Tibial artery (tissue), 4 donors: ENCODE data around the gene CALHM1.

Source experiments
- DNase-seq, 2 donors: peaks; one replicate each; pipeline ENCODE4 v3.0.0-alpha.2; 2019
- H3K27ac ChIP-seq, 2 donors: fragments of 200-600 bp; sonication (generic) in 1 of 2; 1 replicate in 1 of 2; 2 replicates in 1 of 2; pipeline ENCODE4 v1.5.1; 2018 to 2019; ENCODE audit warnings: mild to moderate bottlenecking in 1 of 2
- H3K27me3 ChIP-seq, 2 donors: fragments of 200-600 bp; sonication (generic) in 1 of 2; one replicate each; pipeline versions ENCODE4 v1.5.1 to v1.6.0; 2016 to 2019
- H3K36me3 ChIP-seq, 3 donors: fragments of 200-600 bp; sonication (generic) in 2 of 3; one replicate each; pipeline ENCODE4 v1.5.1; 2016 to 2019; ENCODE audit warnings: mild to moderate bottlenecking in 2 of 3
- H3K4me1 ChIP-seq, 4 donors: fragments of 200-600 bp; sonication (generic) in 2 of 4; 1 replicate in 3 of 4; 2 replicates in 1 of 4; pipeline ENCODE4 v1.5.1; 2016 to 2019
- H3K4me3 ChIP-seq, 2 donors: fragments of 200-600 bp; sonication (generic) in 1 of 2; 1 replicate in 1 of 2; 2 replicates in 1 of 2; pipeline ENCODE4 v1.5.1; 2018 to 2019; ENCODE audit warnings: mild to moderate bottlenecking in 2 of 2
- H3K9me3 ChIP-seq, 3 donors: fragments of 200-600 bp; sonication (generic) in 1 of 3; one replicate each; pipeline ENCODE4 v1.5.1; 2016 to 2019
- intact Hi-C: fragments of 100-400 bp; cut with DNase I; formaldehyde crosslinking; loops from one replicate; pipeline ENCODE4 v1.15.0; 2023; ENCODE audit warnings: low total_unique reads
- TF ChIP-seq, protein P1 (sequence below), 2 experiments: fragments of 200-600 bp in 1 of 2; fragments of 450-650 bp in 1 of 2; IDR thresholded peaks; one replicate each; pipeline ENCODE4 v1.5.1; 2017 to 2019; ENCODE audit warnings: antibody characterized with exemption in 2 of 2, mild to moderate bottlenecking in 1 of 2, moderate library complexity in 1 of 2

CALHM1 gene

DNA sequence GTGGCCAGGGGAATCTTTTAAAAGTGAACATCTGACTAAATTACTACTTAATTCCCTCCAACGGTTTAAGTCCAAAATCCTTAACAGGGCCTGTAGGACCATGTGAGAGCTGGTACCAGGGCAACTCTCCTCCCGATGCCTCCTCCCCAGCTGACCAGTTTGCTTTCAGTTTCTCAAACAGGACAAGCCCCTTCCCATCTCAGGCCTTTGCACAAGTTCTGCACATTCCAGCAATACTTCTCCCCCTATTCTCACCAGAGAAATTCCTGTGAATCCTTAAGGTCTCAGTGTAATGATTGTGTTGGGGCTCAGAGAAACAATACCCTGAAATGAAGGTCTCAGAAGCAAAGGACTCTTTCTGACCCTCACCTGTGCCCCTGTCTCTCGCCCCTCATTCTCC is 8.0 kb upstream of the CALHM1 start:
- Histone ChIP-seq H3K27ac (no peak overlapping the region), H3K9me3 (no peaks in the 10 kb centered on the region), H3K36me3 (no peaks in the 10 kb centered on the region), H3K27me3 (peaks cover 0 to 2% of the 10 kb centered on the region in 2 donors), H3K4me3 (no peak overlapping the region), H3K4me1 (no peaks in the 10 kb centered on the region)
- DNase-seq, result no peak
- TF ChIP-seq, protein P1, sequence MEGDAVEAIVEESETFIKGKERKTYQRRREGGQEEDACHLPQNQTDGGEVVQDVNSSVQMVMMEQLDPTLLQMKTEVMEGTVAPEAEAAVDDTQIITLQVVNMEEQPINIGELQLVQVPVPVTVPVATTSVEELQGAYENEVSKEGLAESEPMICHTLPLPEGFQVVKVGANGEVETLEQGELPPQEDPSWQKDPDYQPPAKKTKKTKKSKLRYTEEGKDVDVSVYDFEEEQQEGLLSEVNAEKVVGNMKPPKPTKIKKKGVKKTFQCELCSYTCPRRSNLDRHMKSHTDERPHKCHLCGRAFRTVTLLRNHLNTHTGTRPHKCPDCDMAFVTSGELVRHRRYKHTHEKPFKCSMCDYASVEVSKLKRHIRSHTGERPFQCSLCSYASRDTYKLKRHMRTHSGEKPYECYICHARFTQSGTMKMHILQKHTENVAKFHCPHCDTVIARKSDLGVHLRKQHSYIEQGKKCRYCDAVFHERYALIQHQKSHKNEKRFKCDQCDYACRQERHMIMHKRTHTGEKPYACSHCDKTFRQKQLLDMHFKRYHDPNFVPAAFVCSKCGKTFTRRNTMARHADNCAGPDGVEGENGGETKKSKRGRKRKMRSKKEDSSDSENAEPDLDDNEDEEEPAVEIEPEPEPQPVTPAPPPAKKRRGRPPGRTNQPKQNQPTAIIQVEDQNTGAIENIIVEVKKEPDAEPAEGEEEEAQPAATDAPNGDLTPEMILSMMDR (IDR thresholded peaks at IDR 0.05), result no peak
- intact Hi-C loops, result no loop called here

DNA sequence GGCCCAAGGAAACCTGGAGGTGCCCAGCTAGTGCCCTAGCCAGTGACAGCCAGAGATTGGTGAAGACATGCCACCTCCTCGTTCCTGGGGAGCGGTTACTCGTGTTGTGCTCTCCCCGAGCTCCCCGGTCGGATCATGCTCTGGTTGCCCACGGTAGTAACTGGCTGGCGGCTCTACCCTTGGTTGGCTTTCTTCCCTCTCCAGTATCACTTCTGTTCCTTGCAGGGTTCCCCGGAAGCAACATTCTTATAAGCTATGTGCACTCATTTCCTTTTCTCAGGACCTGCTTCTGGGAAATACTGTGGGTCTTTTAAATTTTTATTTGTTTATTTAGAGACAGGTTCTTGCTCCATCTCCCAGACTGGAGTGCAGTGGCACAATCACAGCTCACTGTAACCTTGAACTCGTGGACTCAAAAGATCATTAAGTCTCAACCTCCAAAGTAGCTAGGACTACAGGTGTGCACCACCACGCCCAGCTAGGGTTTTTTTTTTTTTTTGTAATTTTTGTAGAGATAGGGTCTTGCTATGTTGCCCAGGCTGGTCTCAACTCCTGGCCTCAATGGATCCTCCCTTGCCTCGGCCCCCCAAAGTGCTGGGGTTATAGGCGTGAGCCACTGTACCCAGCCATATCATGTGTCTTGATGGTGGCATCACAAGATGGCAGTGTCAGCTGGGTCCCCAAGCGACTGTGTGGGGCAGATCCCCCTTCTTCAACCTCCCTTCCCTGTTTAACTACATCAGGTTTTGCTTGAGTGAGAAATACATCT is 6.9 kb upstream of the CALHM1 start:
- TF ChIP-seq, protein P1 (IDR thresholded peaks at IDR 0.05), result no peak
- Histone ChIP-seq H3K36me3 (no peaks in the 10 kb centered on the region), H3K4me1 (no peaks in the 10 kb centered on the region), H3K9me3 (no peaks in the 10 kb centered on the region), H3K27ac (no peak overlapping the region), H3K27me3 (no peaks in the 10 kb centered on the region), H3K4me3 (no peak overlapping the region)
- intact Hi-C loops, result no loop called here
- no peak for DNase-seq

DNA sequence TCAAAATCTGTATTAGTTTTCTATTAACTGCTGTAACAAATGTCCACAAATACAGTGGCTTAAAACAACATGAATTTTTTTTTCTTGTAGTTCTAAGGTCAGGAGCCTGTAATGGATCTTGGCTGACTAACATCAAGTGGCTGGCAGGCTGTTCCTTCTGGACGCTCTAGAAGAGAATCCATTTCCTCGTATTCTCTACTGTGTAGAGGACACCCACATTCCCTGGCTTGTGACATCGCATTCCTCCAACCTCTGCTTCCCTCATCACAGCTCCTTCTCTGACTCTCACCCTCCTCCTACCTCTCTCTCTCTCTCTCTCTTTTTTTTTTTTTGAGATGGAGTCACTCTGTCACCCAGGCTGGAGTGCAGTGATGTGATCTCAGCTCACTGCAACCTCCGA is 4.8 kb upstream of the CALHM1 start:
- TF ChIP-seq, protein P1 (IDR thresholded peaks at IDR 0.05), result no peak
- intact Hi-C loops, result no loop called here
- H3K27ac ChIP-seq, result no peak overlapping the region
- H3K4me1 ChIP-seq, result no peaks in the 10 kb centered on the region
- H3K9me3 ChIP-seq, result no peaks in the 10 kb centered on the region
- H3K4me3 ChIP-seq, result no peak overlapping the region
- H3K27me3 ChIP-seq, result no peaks in the 10 kb centered on the region
- no peak for DNase-seq
- H3K36me3 ChIP-seq, result no peaks in the 10 kb centered on the region

DNA sequence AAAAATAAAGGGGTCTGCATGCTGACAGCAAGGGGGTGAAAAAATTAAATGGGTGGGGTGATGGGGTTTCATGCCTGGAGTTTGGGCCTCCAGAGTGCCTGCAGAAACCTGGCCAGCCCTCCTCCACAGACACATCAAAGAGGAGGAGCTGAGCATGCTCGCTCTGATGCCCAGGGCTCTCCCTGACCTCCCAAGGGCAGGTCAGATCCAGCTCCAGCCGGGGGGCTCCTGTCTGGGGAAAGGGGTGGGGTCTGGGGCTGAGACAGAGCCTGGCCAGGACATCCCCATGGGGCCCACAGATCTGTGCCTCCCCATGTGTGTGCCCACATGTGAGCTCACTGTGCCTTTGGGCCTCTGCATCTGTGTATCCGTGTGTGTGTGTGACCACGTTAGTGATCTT is 915 bp upstream of the CALHM1 start:
- no peak for DNase-seq
- TF ChIP-seq, protein P1 (IDR thresholded peaks at IDR 0.05), result no peak
- no peak overlapping the region for H3K27ac ChIP-seq
- H3K9me3 ChIP-seq, result no peaks in the 10 kb centered on the region
- intact Hi-C loops, result no loop called here
- no peaks in the 10 kb centered on the region for H3K27me3 ChIP-seq
- no peaks in the 10 kb centered on the region for H3K36me3 ChIP-seq
- no peaks in the 10 kb centered on the region for H3K4me1 ChIP-seq
- no peak overlapping the region for H3K4me3 ChIP-seq

DNA sequence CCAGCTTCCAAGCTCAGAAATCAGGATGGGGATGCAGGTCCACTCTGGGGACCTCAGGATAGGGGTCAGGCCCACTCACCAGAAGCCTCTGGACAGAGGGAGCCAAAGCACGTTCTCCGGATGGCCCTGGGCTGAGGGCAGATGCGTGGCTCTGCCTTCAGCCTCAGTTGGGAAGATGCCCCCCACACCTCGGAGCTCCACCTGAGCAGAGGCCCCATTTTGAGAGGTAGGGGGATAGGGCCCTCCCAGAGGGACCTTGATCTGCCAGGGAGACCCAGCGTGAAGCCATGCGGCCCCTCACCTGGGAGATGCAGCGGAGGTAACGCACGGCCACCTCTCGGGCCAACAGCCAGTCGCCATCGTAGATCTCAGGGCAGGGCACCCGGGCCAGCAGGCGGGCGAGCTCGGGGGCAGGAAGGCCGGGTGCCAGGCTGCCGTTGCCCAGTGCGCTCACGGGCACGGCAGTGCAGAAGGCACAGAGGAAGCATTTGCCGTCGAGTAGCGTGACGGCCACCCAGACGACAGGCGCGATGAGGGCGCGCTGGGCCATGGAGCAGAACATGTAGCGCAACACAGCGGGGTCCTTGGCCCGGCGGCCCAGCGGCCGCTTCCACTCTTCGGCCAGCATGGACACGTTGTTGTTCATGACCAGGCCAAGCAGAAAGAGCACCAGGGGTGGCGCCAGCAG is 660 bp downstream of the CALHM1 start:
- no peaks in the 10 kb centered on the region for H3K27me3 ChIP-seq
- TF ChIP-seq, protein P1 (IDR thresholded peaks at IDR 0.05), result no peak
- intact Hi-C loops, result no loop called here
- H3K4me3 ChIP-seq, result no peak overlapping the region
- H3K9me3 ChIP-seq, result no peaks in the 10 kb centered on the region
- DNase-seq, result no peak
- no peaks in the 10 kb centered on the region for H3K36me3 ChIP-seq
- peaks cover 0 to 1% (median under 1%) of the 10 kb centered on the region in 4 donors for H3K4me1 ChIP-seq
- H3K27ac ChIP-seq, result no peak overlapping the region
